ENCODE results near the gene TAS1R3.

DNA sequence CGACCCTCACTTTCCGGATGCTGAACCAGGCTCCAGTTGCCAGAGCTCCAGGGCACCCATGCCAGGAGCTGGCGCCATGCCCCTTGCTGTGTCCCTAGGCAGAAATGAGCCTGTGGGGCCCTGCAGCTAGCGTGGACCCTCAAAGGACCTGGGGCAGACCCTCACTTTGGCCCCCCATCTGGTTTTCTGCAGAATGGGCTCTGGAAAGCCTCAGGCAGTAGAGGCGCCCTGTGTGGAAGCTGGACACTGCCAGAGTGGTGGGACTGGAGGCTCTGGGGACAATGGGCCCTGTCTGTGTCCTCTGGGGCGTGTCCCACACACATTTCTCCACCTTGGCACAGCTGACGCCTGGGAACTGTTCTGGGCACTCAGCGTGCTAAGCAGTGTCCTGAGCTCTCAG lies 50.2 kb downstream of the TAS1R3 start:
- TF ChIP-seq ELF4 (IDR thresholded peaks at IDR 0.05) (no peak), HDGF (IDR thresholded peaks at IDR 0.05; ENCODE audit: borderline replicate concordance) (no peak), FOXK2 (IDR thresholded peaks at IDR 0.05) (no peak), FOXM1 (IDR thresholded peaks at IDR 0.05; ENCODE audit: borderline replicate concordance) (no peak), SP1 (IDR thresholded peaks at IDR 0.05) (no peak), ARNT (IDR thresholded peaks at IDR 0.05) (no peak), SUZ12 (IDR thresholded peaks at IDR 0.05) (no peak), FOXA1 (IDR thresholded peaks at IDR 0.05) (no peak), ZNF384 (IDR thresholded peaks at IDR 0.05) (no peak), TARDBP (IDR thresholded peaks at IDR 0.05) (no peak), LEF1 (IDR thresholded peaks at IDR 0.05; ENCODE audit: borderline replicate concordance) (no peak)
